Right lobe of liver (tissue), 4 donors: ENCODE data around the gene STAT3.

ENCODE experiments used
- CTCF ChIP-seq, 4 donors: fragments of 200-600 bp in 3 of 4; fragments of 450-650 bp in 1 of 4; IDR thresholded peaks; one replicate each; pipeline versions ENCODE4 v1.5.1 to v1.8.0; 2016 to 2022; ENCODE audit warnings: antibody characterized with exemption in 4 of 4, mild to moderate bottlenecking in 2 of 4
- POLR2A ChIP-seq: fragments of 450-650 bp; IDR thresholded peaks from one replicate; pipeline ENCODE4 v1.6.1; 2017; ENCODE audit warnings: antibody characterized with exemption, mild to moderate bottlenecking
- donor health status: DM: no; HTN: no; CAD: no.
- donor health status: DM: no; HTN: no; CAD: no.
- donor health status: DM: no; HTN: yes; CAD: no.

GRCh38 chr17:42301022-42301421 lies 87.2 kb downstream of the STAT3 start:
- no peak for TF ChIP-seq POLR2A
- TF ChIP-seq CTCF (IDR thresholded peaks at IDR 0.05), result no peak
